K562 (cell line): ENCODE measurements around the gene ASCC1. TPM values are rescaled to one million over a fixed set of nuclear protein-coding genes. Genes with fewer than 3 reads are reported as not detected.

Experiments used
- ARNT ChIP-seq, 2 experiments: fragments of 450-650 bp; IDR thresholded peaks; 2 replicates each; pipeline ENCODE4 v1.6.1; 2016; ENCODE audit warnings: mild to moderate bottlenecking in 1 of 2
- BHLHE40 ChIP-seq: IDR thresholded peaks from 2 replicates; pipeline ENCODE4 v1.6.1; 2011; ENCODE audit warnings: low read length, improper control_type of control experiment
- CAMTA2 ChIP-seq: fragments of 250-450 bp; sonication (Bioruptor Pico); conservative IDR thresholded peaks from 2 replicates; pipeline ENCODE4 v1.5.1; 2022
- CTCF ChIP-seq, 3 experiments: IDR thresholded peaks in 2 of 3; conservative IDR thresholded peaks in 1 of 3; 2 replicates each; pipeline ENCODE4 v1.5.1; 2011 to 2012; ENCODE audit warnings: low read length in 3 of 3, mild to moderate bottlenecking in 3 of 3, control low read depth in 2 of 3, improper control_type of control experiment in 1 of 3, inconsistent platforms in 1 of 3, low read depth in 1 of 3, mixed read lengths in 1 of 3, moderate library complexity in 1 of 3; ENCODE audit not compliant: insufficient read depth in 2 of 3
- NFYB ChIP-seq: IDR thresholded peaks from 2 replicates; pipeline ENCODE4 v1.6.1; 2011; ENCODE audit warnings: mild to moderate bottlenecking, moderate library complexity; ENCODE audit not compliant: insufficient read length; ENCODE audit errors: extremely low read depth
- PREB ChIP-seq: sonication (generic); formaldehyde crosslinking; IDR thresholded peaks from 2 replicates; pipeline ENCODE4 v1.8.1; 2023; ENCODE audit warnings: mild to moderate bottlenecking, missing genetic modification reagents
- RBM17 ChIP-seq: fragments of 200-400 bp; formaldehyde crosslinking; IDR thresholded peaks from 2 replicates; pipeline ENCODE4 v1.6.1; 2017; ENCODE audit warnings: low read depth, mild to moderate bottlenecking, low read length, borderline replicate concordance
- ZC3H8 ChIP-seq: fragments of 450-650 bp; IDR thresholded peaks from 2 replicates; pipeline ENCODE4 v1.6.1; 2017
- ZFX ChIP-seq: sonication (generic); formaldehyde crosslinking; IDR thresholded peaks from 2 replicates; pipeline ENCODE4 v1.8.0; 2022; ENCODE audit warnings: mild to moderate bottlenecking, missing genetic modification reagents, moderate library complexity
- ZNF311 ChIP-seq: fragments of 250-450 bp; sonication (Bioruptor Pico); IDR thresholded peaks from 2 replicates; pipeline ENCODE4 v1.4.0; 2020; ENCODE audit warnings: mild to moderate bottlenecking, moderate library complexity
- ZNF316 ChIP-seq: fragments of 450-650 bp; IDR thresholded peaks from 2 replicates; pipeline ENCODE4 v1.6.1; 2016
- ZNF407 ChIP-seq: fragments of 450-650 bp; IDR thresholded peaks from 2 replicates; pipeline ENCODE4 v1.6.1; 2016; ENCODE audit warnings: low read depth
- polyA plus RNA-seq, 8 experiments: library from polyadenylated mRNA; depleted of rRNA in 4 of 8; stranded (reverse) in 5 of 8; unstranded in 3 of 8; fragments of >200 nt; fragmentation: Nextera tagmentation in 2 of 8; fragmentation: Illumina TruSeq in 1 of 8; extraction: Ambion mirVana in 2 of 8; extraction: Trizol in 1 of 8; gene quantifications; 2 replicates each; pipeline versions ENCODE4 v1.2.1 to v1.2.3, GENCODE V29; 2011 to 2014; ENCODE audit warnings: inconsistent platforms in 1 of 8, missing spikeins in 1 of 8
- total RNA-seq, 7 experiments: library from RNA; depleted of rRNA in 6 of 7; stranded (reverse); fragments of >200 nt in 6 of 7; fragmentation: Illumina TruSeq in 2 of 7; extraction: Trizol in 2 of 7; gene quantifications; 2 replicates each; pipeline versions ENCODE4 v1.2.1 to v1.2.3, GENCODE V29; 2011 to 2021; ENCODE audit warnings: low replicate concordance in 1 of 7

ASCC1 gene
- total and polyA plus RNA-seq, 9 of the 15 experiments (the other 6 are each of a cell fraction or from before 2014, with no cell fraction given) = 31.7 to 73.3 (median 52.8) TPM

DNA sequence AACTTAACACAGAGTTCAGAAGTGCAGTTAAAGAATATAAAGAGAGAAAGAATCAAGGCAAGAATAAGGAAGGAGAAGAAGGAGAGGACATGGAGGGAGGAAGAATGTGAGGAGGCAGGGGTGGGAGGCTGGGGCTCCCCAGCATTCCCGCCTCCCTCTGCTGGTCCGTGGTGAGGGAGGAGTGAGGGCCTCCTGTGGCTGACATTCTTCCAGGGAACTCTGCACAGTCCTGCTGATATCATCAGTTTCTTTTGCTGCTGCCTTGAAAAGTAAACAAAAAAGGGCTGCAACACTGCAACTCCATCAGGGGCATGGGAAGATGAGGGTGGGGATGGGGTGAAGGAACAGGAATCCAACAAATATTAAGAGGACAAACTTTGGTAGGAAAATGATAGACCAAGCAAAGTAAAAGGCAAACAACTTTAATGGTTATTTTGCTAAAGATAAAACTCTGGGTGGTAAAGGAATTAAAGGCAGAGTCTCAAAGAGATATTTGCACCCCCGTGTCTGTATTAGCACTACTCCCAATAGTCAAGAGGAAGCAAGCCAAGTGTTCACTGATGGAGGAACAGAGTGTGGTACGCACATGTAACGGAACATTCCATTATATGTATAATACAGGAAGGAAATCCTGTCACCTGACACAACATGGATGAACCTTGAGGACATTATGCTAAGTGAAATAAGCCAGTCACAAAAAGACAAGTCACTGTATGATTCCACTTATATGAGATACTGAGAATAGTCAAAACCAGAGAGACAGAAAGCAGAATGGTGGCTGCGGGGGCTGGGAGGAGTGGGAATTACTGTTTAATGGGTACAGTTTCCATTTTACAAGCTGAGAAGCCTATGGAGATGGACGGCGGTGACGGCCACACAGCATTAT is 119.7 kb downstream of the ASCC1 start (continued):
- TF ChIP-seq PREB (no peak), ZFX (CRISPR knock-in tag) (0 out of 2 replicates have a peak, but pooled peaks have one; percentile 31), ARNT (IDR thresholded peaks at IDR 0.05) (no peak), ZNF311 (CRISPR knock-in tag) (no peak), ZNF407 (no peak), ZC3H8 (no peak), ZNF316 (peak; percentile 46; the same call in 1 of the 2 replicates), NFYB (no peak), CAMTA2 (CRISPR knock-in tag) (no peak), CTCF (IDR thresholded peaks at IDR 0.05 in 2 of 3, conservative IDR thresholded peaks at IDR 0.05 in 1 of 3; ENCODE audit: insufficient read depth in 2 of 3, low read depth in 1 of 3, low read length in 3 of 3) (peak in 1 of 3 experiments; percentile 4; a peak in 1 of 6 replicates), RBM17 (no peak), BHLHE40 (no peak)
